Adipose tissue (tissue), 3 donors: ENCODE measurements around the gene GNG12. TPM values are rescaled to one million over a fixed set of nuclear protein-coding genes. Genes with fewer than 3 reads are reported as not detected.

Experiments used
- H3K27ac ChIP-seq: one replicate; pipeline ENCODE4 v1.5.1; 2013; ENCODE audit warnings: low read depth, low read length
- WGBS, 3 donors: extraction: QIAGEN DNeasy Blood & Tissue Kit; methylation state at CpG; one replicate each; pipeline ENCODE4 v1.1.7; 2013; 5-methylcytosine and 5-hydroxymethylcytosine counted together
- polyA plus RNA-seq, 3 donors: library from polyadenylated mRNA; stranded (reverse); fragments of 200-250 nt; gene quantifications; one replicate each; pipeline ENCODE4 v1.2.3, GENCODE V29; 2013
- donor health status: healthy with polysubstance abuse.
- donor health status: Bipolar disorder and iron deficiency.
- donor health status: healthy.

The GNG12 gene
- polyA plus RNA-seq, 3 donors = 14.7 to 66.0 (median 46.3) TPM

GRCh38 chr1:67821263-67821662, 12.0 kb downstream of the GNG12 start:
- H3K27ac ChIP-seq = no peak overlapping the region
- WGBS, 3 donors = 75 to 92% (median 86%) methylated on average over 4 of the region's 4 CpGs

GRCh38 chr1:67818725-67819301, 14.5 kb downstream of the GNG12 start:
- no peak overlapping the region for H3K27ac ChIP-seq
- WGBS, 3 donors = 92 to 93% (median 92%) methylated on average over 8 of the region's 8 CpGs

DNA sequence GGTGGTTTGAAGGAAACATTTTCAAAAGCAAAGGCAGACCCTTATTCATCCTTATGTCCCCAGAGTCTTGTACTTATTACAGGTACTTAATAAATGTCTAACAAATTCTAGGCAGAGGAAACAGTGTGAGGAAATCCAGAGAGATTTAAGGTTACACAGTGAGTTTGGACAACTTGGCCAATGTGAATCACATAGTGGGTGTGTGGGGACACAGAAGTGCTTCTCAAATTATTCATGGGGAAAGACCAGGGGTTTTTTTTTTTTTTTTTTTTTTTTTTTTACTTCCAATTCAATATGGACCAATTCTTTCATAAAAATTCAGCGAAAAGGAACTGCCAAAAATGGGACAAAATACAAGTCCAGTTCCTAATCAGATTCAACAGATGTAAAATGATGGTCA, 15.1 kb downstream of the GNG12 start:
- 96 to 100% (median 98%) methylated on average over 1 of the region's 1 CpG for WGBS, 3 donors
- H3K27ac ChIP-seq = no peak overlapping the region

- no peak overlapping the region for H3K27ac ChIP-seq
- WGBS, 3 donors = 67 to 96% (median 82%) methylated on average over 1 of the region's 1 CpG
These were observed 15.9 kb downstream of the GNG12 start for GRCh38 chr1:67817319-67817718.

GRCh38 chr1:67816506-67816905, 16.8 kb downstream of the GNG12 start:
- no peak overlapping the region for H3K27ac ChIP-seq
- WGBS, 3 donors = 94 to 99% (median 95%) methylated on average over 6 of the region's 6 CpGs

- WGBS, 3 donors = 84 to 97% (median 89%) methylated on average over 7 of the region's 7 CpGs
- H3K27ac ChIP-seq = no peak overlapping the region
These were observed 17.2 kb downstream of the GNG12 start for GRCh38 chr1:67816095-67816475.

GRCh38 chr1:67815303-67816094, 17.8 kb downstream of the GNG12 start:
- no peak overlapping the region for H3K27ac ChIP-seq
- 84 to 92% (median 87%) methylated on average over 17 of the region's 17 CpGs for WGBS, 3 donors

- 28 to 42% (median 38%) methylated on average over 3 of the region's 3 CpGs for WGBS, 3 donors
- H3K27ac ChIP-seq = no peak overlapping the region
These were observed 19.0 kb downstream of the GNG12 start for GRCh38 chr1:67814121-67814772.

DNA sequence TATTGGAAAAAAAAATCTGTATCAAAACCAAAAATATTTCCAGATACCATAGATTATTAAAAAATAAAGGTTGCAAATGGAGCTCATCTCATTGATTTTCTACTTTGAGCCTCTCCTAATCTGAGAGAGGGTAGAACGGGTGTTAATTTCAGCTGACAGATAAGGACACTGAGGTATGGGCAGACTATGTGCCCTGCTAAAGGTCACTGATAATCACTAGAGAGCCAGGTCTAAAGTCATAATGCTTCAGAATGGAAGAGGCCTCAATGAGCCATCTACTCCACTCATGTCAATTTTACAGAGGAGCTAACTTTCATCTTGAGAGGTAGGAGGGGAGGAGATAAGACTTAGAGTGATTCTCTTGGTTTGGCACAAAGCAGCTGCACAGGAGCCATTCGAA, 21.0 kb downstream of the GNG12 start:
- 62 to 97% (median 87%) methylated on average over 2 of the region's 2 CpGs for WGBS, 3 donors
- no peak overlapping the region for H3K27ac ChIP-seq

DNA sequence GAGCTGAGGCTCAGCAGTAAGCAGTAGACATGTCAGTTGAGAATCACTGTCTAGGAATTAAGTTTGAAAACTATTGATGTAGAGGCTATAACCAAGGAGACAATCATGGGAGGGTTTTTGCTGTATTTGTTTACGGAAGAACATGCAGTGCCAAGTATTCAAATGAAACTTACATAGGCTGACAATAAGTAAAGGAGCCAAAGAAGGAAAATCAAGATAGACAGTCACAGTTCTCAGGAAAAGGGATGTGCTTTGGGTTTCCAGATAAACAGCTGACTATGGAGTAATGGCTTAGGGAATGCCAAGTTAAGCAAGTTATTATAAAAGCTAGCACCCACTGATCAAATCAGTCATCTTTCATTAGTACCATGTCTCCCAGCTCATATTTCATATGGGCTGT, 21.5 kb downstream of the GNG12 start:
- H3K27ac ChIP-seq = no peak overlapping the region
- WGBS, 3 donors = 82 to 86% (median 83%) methylated on average over 1 of the region's 1 CpG

DNA sequence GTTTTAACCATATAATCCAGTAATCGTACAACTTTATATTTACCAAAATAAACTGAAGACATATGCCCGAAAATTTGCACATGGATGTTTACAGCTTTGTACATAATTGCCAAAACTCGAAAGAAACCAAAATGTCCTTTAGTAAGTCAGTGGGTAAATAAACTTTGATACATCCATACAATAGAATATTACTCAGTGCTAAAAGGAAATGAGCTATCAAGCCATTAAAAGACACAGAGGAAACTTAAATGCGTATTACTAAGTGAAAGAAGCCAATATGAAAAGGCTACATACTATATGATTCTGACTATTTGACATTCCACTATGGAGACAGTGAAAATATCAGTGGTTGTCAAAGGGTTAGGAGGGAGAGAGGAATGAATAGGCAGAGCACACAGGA, 23.4 kb downstream of the GNG12 start:
- 87 to 96% (median 91%) methylated on average over 4 of the region's 4 CpGs for WGBS, 3 donors

GRCh38 chr1:67807282-67807681, 26.0 kb downstream of the GNG12 start:
- H3K27ac ChIP-seq = no peak overlapping the region

More for the DNA sequence above, 23.4 kb downstream of the GNG12 start:
- H3K27ac ChIP-seq = no peak overlapping the region

DNA sequence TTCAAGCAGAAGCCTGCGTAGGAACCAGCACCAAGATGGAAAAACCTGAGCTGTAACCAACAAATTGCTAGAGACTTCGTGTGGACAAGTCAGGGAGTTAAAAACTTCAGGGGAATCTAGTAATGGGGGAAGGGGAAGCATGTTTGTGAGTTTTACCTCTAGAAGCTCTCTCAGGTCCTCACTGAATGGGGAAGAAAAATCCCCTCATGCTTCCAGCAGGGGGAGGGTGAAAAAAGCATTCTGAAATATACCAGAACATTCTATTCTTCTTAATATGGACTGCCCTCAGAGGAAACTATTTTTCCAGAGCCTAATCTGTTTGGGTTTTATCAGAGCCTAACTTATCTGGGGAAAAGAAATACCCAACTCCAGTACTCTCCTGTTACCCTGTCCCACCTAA, 28.6 kb downstream of the GNG12 start:
- no peak overlapping the region for H3K27ac ChIP-seq
- WGBS, 3 donors = 66 to 89% (median 81%) methylated on average over 2 of the region's 2 CpGs

GRCh38 chr1:67803380-67804279, 29.6 kb downstream of the GNG12 start:
- no peak overlapping the region for H3K27ac ChIP-seq
- 76 to 82% (median 78%) methylated on average over 7 of the region's 7 CpGs for WGBS, 3 donors

DNA sequence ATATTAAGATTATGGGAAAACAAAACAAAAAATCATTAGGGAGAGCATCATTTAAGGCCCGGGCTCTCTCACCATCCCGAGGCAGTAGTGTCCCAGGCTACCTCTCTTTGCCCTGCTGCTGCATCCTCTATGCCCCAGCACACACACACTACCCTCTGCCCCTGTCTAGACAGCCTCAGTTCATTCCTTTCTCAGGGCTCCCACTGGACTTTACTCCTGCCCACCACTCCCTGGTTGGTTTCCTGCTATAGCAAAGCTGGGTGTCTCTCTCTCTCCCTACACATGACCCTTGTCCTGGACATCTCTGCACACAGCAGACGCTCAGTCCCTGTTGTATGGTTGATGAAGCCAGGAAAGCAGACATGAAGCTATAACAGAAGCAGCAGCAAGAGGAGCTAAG, 30.7 kb downstream of the GNG12 start:
- H3K27ac ChIP-seq = no peak overlapping the region
- 71 to 93% (median 82%) methylated on average over 3 of the region's 3 CpGs for WGBS, 3 donors

- no peak overlapping the region for H3K27ac ChIP-seq
These were observed 31.4 kb downstream of the GNG12 start for GRCh38 chr1:67801903-67802302.

DNA sequence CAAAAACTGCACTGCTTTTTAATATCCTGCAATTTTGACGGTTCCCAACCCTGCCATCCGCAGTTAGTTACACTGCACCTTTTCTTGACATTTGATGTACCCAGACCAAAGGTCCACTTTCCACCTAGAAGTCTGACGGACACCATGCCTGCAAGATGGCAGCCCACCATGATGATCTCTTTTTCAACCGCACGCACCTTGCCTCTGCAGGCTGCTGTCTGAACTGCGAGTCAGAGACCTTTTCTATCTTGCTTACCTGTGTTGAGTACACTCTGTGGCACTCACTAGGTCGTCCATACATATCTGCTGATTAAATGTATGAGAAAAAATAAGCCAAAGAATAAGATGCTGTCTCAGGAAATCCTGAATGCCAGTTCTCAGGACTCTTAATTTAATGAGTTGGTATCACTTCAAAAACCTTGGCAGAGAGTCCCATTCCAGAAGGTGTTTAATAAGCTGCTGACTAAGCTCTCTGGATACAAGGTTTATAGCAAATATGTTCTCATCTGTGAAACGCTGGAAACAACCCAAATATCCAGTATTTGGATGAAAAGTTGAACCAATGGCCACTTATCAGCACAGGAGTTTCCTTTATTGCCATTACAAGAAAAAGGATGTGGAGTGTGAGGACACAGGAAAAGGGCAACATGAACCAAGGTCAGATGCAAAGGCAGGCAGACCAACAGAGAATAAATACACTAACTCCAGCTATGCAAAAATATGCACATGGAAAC, 37.9 kb downstream of the GNG12 start:
- no peak overlapping the region for H3K27ac ChIP-seq
- 87 to 89% (median 88%) methylated on average over 8 of the region's 8 CpGs for WGBS, 3 donors

DNA sequence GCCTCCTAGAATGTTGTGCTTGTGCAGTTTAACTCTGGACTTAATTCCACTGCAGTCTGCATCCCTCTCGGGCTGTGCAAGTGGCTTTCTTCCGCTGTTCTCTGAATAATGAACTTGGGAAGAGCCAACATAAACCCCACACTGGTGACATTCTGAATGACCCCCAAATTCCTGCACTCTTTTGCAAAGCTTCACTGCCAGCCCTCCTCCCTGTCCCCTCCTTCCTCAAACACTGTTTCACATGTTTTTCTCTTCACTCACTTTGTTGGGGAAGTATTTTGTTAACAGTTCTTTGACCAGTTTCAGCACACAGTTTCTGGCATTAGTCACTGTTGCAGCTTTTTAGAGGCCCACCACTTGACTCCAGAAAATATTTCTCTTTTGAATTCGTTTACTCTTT, 39.7 kb downstream of the GNG12 start:
- no peak overlapping the region for H3K27ac ChIP-seq

More for the DNA sequence above, 39.7 kb downstream of the GNG12 start:
- 64 to 76% (median 67%) methylated on average over 3 of the region's 3 CpGs for WGBS, 3 donors
